GM19467 (cell line): Measurements from ENCODE around the gene TRAK1.

ENCODE experiments used
- ATAC-seq: cut with Tn5 transposase; IDR thresholded peaks from one replicate; pipeline ENCODE4 v1.9.1; 2021; ENCODE audit warnings: mild to moderate bottlenecking, moderate library complexity; ENCODE audit not compliant: unreplicated experiment

TRAK1 gene

GRCh38 chr3:42068303-42069088 is 22.7 kb upstream of the TRAK1 start:
- no peak for ATAC-seq

- ATAC-seq = no peak
These were observed 21.1 kb upstream of the TRAK1 start for GRCh38 chr3:42070089-42070488.

GRCh38 chr3:42070524-42070923 is 20.6 kb upstream of the TRAK1 start:
- no peak for ATAC-seq

DNA sequence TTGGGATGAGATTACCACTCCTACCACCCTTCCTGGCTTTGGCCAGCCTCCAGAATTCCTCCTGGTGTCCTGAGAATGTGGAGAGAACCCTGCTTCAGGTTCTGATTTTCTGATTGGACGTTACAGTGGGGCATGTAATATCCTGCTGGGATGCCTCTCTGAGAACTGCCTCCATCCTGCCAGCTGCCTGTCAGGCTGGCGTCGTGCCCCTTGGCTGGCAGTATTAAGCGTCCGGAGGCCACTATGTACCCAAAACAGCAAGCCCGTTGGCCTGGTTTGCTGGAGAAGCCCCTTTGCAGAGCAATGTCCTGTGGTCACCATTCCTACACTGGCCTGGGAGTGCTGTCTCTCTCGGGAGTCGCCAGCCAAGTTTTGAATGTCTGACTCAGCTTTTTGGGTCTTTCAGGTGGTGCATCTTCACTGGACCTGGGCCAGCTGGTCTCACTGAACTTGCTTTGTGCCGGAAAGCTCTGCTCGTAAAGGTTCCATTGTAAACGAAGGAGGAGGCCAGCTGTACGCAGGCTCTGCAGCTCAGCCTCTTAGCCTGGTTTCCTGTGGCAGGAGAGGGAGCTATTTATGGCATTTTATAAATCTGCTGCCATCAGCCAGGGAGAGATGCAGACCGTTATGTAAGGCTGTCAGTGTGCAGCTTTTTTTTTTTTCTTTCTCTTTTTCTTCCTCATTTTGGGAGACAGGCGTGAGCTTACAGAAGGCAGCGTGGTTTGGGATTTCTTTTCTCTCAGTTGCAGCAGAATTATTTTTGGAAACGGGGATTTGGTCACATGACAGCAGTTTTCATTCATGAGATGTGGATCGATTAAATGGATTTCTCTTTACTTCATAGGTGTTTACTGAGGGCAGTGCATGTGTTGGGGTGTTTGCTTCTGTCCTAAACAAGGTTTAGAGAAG is 19.0 kb upstream of the TRAK1 start:
- peak; percentile 47 for ATAC-seq

GRCh38 chr3:42072831-42073301 is 18.3 kb upstream of the TRAK1 start:
- ATAC-seq = no peak

DNA sequence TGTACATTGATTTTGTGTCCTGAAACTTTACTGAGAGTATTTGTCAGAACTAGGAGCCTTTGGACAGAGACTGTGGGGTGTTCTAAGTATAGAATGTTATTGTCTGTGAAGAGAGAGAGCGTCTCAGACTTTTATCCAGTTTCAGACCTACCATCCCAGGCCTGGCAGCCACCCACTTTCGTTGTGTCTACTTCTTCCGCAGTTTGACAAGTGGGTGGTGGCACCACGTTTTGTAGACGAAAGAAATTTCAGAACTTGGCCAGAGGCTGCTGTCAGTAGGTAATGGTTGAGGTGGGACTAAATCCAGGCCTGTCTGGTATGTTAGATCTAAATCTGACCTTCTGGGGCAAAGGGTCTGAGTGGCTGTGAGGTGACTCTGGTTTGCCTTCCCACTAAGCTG is 13.4 kb upstream of the TRAK1 start:
- no peak for ATAC-seq

GRCh38 chr3:42078677-42079076 is 12.5 kb upstream of the TRAK1 start:
- no peak for ATAC-seq

GRCh38 chr3:42079701-42080452 is 11.3 kb upstream of the TRAK1 start:
- ATAC-seq = no peak

- no peak for ATAC-seq
These were observed 10.7 kb upstream of the TRAK1 start for GRCh38 chr3:42080453-42080872.

DNA sequence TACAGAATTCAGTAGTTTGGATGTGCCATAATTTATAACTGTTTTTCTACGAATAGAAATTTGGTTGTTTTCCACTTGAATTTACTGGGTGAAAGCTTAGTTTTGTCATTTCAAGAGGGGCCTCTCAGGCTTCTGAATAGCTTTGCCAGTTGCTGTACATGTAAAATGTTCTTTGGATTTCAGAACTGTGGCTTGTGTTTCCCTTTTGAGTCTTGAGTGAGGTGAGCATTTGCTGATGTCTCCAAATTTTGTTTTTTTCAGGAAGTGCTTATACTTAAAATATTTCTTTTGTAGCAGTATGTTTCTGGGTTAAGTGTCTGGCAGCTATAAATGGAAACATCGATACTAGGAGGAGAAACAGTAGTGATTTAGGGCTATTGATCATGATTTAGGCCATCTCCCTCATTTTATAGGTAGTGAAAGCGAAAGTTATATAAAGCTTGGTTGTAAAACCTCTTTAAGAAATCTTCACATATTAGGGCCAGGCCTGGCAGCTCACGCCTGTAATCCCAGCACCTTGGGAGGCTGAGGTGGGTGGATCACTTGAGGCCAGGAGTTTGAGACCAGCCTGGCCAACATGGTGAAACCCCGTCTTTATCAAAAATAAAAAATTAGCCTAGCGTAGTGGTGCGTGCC is 9.2 kb upstream of the TRAK1 start:
- no peak for ATAC-seq

- no peak for ATAC-seq
These were observed 6.6 kb upstream of the TRAK1 start for GRCh38 chr3:42084586-42084985.

DNA sequence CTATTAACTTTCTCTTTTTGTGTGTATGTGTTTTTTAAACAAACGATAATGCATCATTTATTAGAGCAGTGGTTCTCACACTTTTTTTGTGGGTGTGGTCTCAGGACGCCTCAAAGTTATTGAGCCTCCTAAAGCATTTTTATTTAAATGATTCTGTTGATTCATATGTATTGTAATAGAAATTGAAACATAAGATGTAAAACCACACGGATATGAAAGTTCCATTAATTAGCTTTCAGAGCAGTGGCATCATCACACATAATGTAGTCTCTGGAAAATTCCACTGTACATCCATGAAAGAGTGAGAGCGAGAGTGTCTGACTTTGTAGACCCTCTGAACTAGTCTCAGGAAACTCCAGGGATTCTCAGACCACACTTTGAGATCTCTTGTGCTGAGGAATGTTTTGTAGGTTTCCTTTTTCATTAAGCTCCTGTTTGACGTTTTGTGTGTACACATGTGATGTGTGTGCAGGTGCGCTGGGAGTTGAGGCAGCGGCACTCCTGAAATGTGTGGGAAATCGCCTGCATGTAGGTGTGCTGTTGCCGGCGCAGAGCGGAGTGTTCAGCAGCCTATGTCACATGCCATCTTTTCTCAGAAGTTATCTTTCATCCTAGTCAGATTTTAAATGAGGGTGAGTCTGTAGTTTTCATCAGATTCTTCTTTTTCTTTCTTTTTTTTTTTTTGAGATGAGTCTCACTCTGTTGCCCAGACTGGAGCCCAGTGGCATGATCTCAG is 5.3 kb upstream of the TRAK1 start:
- ATAC-seq = no peak

GRCh38 chr3:42088803-42089530 is 2.2 kb upstream of the TRAK1 start:
- no peak for ATAC-seq

DNA sequence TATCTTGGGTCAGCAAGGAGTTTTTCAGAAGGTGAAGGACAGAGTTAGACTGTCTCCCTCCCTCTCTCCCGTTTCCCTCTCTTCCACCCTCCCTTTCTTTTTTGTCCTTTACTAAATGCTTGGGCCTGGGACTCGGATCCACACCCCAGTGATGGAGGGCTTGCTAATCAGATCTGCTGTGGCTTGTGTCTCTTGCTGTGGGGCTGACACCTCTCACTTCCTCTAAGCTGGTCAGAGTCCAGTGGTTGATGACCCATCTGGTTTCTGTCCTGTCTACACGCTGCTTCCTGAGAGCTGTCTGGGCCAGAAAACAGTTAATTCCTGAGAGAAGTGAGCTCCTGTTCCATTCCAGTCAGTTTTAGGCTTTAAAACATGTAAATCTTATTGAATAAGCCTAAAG is 849 bp downstream of the TRAK1 start:
- ATAC-seq = no peak

DNA sequence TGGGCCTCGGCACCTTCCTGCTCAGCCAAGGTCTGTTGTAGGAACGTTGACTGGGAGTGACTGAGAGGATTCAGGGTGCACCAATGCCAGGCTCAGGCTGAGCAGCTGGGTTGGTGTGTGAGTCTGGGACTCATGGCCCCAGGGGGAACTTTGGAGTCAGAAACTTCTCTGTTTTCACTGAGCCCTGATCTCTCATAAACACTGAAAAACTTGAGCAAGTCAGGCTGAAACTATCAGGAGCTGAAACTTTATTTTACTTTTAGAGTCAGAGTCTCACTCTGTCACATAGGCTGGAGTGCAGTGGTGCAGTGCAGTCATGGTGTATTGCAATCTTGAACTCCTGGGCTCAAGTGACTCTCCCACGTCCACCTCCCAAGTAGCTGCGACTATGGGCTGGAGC is 3.0 kb downstream of the TRAK1 start:
- no peak for ATAC-seq

GRCh38 chr3:42094691-42095391 is 3.7 kb downstream of the TRAK1 start:
- no peak for ATAC-seq

DNA sequence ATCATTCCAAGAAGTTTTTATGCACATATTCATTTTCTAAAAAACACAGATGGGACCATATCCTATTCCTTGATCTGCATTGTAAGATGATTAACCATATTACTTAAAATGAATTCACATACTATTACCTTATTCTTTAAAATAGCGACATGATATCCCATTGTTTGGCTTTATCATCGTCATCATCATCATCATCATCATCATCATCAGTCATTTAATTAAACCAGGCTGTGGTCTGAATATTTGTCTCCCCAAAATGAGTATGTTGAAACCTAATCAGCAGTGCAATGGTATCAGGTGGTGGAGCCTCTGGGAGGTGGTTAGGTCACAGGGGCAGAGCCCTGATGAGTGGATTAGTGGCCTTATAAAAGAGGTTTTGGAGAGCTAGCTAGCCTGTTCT is 4.4 kb downstream of the TRAK1 start:
- ATAC-seq = no peak

- ATAC-seq = no peak
These were observed 5.8 kb downstream of the TRAK1 start for GRCh38 chr3:42096796-42097565.
